Measurements from ENCODE around the gene ADGRV1.

GRCh38 chr5:90909940-90910339 is 351.3 kb downstream of the ADGRV1 start:
- TF ChIP-seq CTCF (IDR thresholded peaks at IDR 0.05; ENCODE audit: extremely low read depth in 1 of 2, insufficient read depth in 1 of 2, low read depth in 1 of 2, low read length in 2 of 2) (no peak), POLR2AphosphoS5 (IDR thresholded peaks at IDR 0.05; ENCODE audit: insufficient read depth, low read depth, low read length) (no peak), JUN (IDR thresholded peaks at IDR 0.05; ENCODE audit: borderline replicate concordance, insufficient read depth, insufficient read length, low read depth) (no peak), MAX (IDR thresholded peaks at IDR 0.05; ENCODE audit: insufficient read depth, insufficient read length) (no peak), POLR2A (IDR thresholded peaks at IDR 0.05; ENCODE audit: low read depth, low read length) (no peak), MYC (IDR thresholded peaks at IDR 0.05; ENCODE audit: low read depth, low read length) (no peak), EZH2 (IDR thresholded peaks at IDR 0.05; ENCODE audit: borderline replicate concordance, low read depth, low read length, severe bottlenecking) (no peak)
